Neural crest cell (in vitro differentiated cells): ENCODE results near the gene ABHD15. TPM values are rescaled to one million over a fixed set of nuclear protein-coding genes. Genes with fewer than 3 reads are reported as not detected.

ENCODE experiments used
- DNase-seq: peaks from one replicate; pipeline ENCODE4 v3.0.0; 2021; ENCODE audit warnings: low read depth, mixed read lengths, low spot score
- H3K27ac Mint-ChIP-seq: one replicate; pipeline ENCODE4 v1.8.0; 2021; ENCODE audit warnings: mild to moderate bottlenecking, mixed read lengths; ENCODE audit not compliant: unreplicated experiment
- H3K27me3 Mint-ChIP-seq: 2 replicates; pipeline ENCODE4 v1.8.0; 2021; ENCODE audit warnings: low read depth, mild to moderate bottlenecking, mixed read lengths
- H3K36me3 Mint-ChIP-seq: 2 replicates; pipeline ENCODE4 v1.8.0; 2021; ENCODE audit warnings: low read depth, mild to moderate bottlenecking, mixed read lengths
- H3K4me1 Mint-ChIP-seq: 2 replicates; pipeline ENCODE4 v1.8.0; 2021; ENCODE audit warnings: mixed read lengths
- H3K4me3 Mint-ChIP-seq: one replicate; pipeline ENCODE4 v1.8.0; 2021; ENCODE audit warnings: mild to moderate bottlenecking, mixed read lengths
- H3K9me3 Mint-ChIP-seq: 2 replicates; pipeline ENCODE4 v1.8.0; 2021; ENCODE audit warnings: mixed read lengths
- CTCF ChIP-seq: fragments of 200-600 bp; sonication (generic); conservative IDR thresholded peaks from 2 replicates; pipeline ENCODE4 v1.5.0; 2021; ENCODE audit warnings: antibody characterized with exemption, mild to moderate bottlenecking
- total RNA-seq: library from RNA; stranded (reverse); gene quantifications from 2 replicates; pipeline ENCODE4 v1.2.1, GENCODE V29; 2021

The ABHD15 gene
- total RNA-seq, 1 donor from 2014 or later: 4.2 TPM

DNA sequence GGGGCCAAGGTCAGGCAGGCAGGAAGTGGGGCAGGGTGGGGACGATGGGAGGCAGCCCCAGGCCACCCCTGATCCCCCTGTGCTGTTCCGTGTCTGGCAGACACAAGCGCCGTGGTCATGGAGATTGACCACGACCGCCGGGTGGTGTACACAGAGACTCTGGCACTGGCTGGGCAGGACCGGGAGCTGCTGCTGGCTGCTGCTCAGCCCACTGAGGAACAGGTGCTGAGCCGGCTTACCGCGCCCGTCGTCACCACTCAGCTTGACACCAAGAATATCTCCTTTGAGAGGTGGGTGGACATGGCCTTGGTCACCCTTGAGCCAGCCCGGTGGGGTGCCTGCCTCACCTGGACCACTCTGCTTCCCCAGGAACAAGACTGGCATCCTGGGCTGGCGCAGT, 42.1 kb upstream of the ABHD15 start:
- Mint-ChIP-seq H3K27ac (no peak overlapping the region), H3K4me3 (no peak overlapping the region), H3K4me1 (peaks cover 3% of the 10 kb centered on the region), H3K9me3 (no peaks in the 10 kb centered on the region), H3K36me3 (peaks cover 8% of the 10 kb centered on the region), H3K27me3 (peaks cover 3% of the 10 kb centered on the region)
- no peak for DNase-seq
- TF ChIP-seq CTCF: no peak

- Mint-ChIP-seq H3K9me3 (no peaks in the 10 kb centered on the region), H3K36me3 (peaks cover 8% of the 10 kb centered on the region), H3K4me1 (peaks cover 7% of the 10 kb centered on the region), H3K27ac (no peak overlapping the region), H3K4me3 (no peak overlapping the region), H3K27me3 (peaks cover 3% of the 10 kb centered on the region)
- no peak for TF ChIP-seq CTCF
- no peak for DNase-seq
Observed at GRCh38 chr17:29607557-29608195, 40.8 kb upstream of the ABHD15 start.

- DNase-seq: no peak
- Mint-ChIP-seq H3K4me1 (peaks cover 27% of the 10 kb centered on the region), H3K27me3 (no peaks in the 10 kb centered on the region), H3K36me3 (no peaks in the 10 kb centered on the region), H3K27ac (no peak overlapping the region), H3K4me3 (no peak overlapping the region), H3K9me3 (no peaks in the 10 kb centered on the region)
- TF ChIP-seq CTCF: no peak
Observed at GRCh38 chr17:29603109-29603674, 36.4 kb upstream of the ABHD15 start.

- DNase-seq: no peak
- TF ChIP-seq CTCF: no peak
- Mint-ChIP-seq H3K4me3 (peak overlapping the region; percentile 78), H3K4me1 (peaks cover 41% of the 10 kb centered on the region), H3K36me3 (no peaks in the 10 kb centered on the region), H3K27me3 (no peaks in the 10 kb centered on the region), H3K27ac (no peak overlapping the region), H3K9me3 (no peaks in the 10 kb centered on the region)
Observed at GRCh38 chr17:29597361-29598172, 30.7 kb upstream of the ABHD15 start.

DNA sequence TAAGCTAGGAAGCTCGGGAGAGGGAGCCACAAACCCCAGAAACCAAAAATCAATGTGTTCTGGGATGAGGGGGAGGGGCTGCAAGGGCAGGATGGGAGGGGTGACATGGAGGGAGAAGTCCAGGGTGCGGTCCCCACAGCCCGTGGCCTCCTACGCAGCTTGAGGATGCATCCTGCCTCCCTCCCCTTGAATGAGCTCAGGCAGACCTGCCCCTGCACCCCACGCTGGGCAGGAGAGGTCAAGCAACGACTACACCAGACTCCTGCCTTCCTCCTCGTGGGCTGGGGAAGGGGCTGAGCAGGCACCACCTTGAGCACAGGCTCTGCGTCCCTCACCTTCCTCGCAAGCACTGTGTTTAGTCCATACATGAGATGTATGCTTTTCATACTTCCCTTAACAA, 30.0 kb upstream of the ABHD15 start:
- peaks cover 48% of the 10 kb centered on the region for H3K4me1 Mint-ChIP-seq
- H3K27me3 Mint-ChIP-seq: no peaks in the 10 kb centered on the region
- H3K36me3 Mint-ChIP-seq: no peaks in the 10 kb centered on the region
- H3K27ac Mint-ChIP-seq: no peak overlapping the region
- H3K4me3 Mint-ChIP-seq: peak overlapping the region; percentile 78
- no peak for DNase-seq
- H3K9me3 Mint-ChIP-seq: no peaks in the 10 kb centered on the region
- no peak for TF ChIP-seq CTCF
